Natural killer cell (primary cell): ENCODE results near the gene OSBPL6. TPM values are rescaled to one million over a fixed set of nuclear protein-coding genes. Genes with fewer than 3 reads are reported as not detected.

Source experiments
- ATAC-seq, 3 donors: fragments of 150-1000 bp in 2 of 3; fragments of 200-7000 bp in 1 of 3; cut with Tn5 transposase; 1 replicate in 1 of 3; 2 replicates in 2 of 3; pipeline ENCODE4 v1.10.0; 2021; ENCODE audit warnings: mild to moderate bottlenecking in 2 of 3, moderate library complexity in 2 of 3
- DNase-seq, 2 donors: peaks; one replicate each; pipeline versions ENCODE4 v3.0.0 to v3.0.0-alpha.2; 2013 to 2021; ENCODE audit warnings: mixed read lengths in 1 of 2
- H3K27ac ChIP-seq: one replicate; pipeline ENCODE4 v1.5.1; 2013; ENCODE audit warnings: mild to moderate bottlenecking, low read length
- H3K27me3 ChIP-seq: one replicate; pipeline ENCODE4 v1.6.1; 2013; ENCODE audit warnings: low read length; ENCODE audit not compliant: control insufficient read depth, insufficient read depth
- H3K36me3 ChIP-seq: one replicate; pipeline ENCODE4 v1.6.1; 2013; ENCODE audit warnings: low read length; ENCODE audit not compliant: control insufficient read depth, insufficient read depth
- H3K4me1 ChIP-seq: one replicate; pipeline ENCODE4 v1.6.1; 2013; ENCODE audit warnings: low read length; ENCODE audit not compliant: control insufficient read depth, insufficient read depth
- H3K4me3 ChIP-seq: one replicate; pipeline ENCODE4 v1.5.1; 2013; ENCODE audit warnings: low read length
- H3K9me3 ChIP-seq: one replicate; pipeline ENCODE4 v1.6.1; 2013; ENCODE audit warnings: low read length; ENCODE audit not compliant: control insufficient read depth, insufficient read depth
- H3K27ac Mint-ChIP-seq, 2 donors: one replicate each; pipeline ENCODE4 v1.8.0; 2022; ENCODE audit warnings: mild to moderate bottlenecking in 2 of 2, mixed read lengths in 2 of 2, moderate library complexity in 1 of 2
- H3K27me3 Mint-ChIP-seq, 2 donors: one replicate each; pipeline ENCODE4 v1.8.0; 2022; ENCODE audit warnings: low read depth in 2 of 2, mixed read lengths in 2 of 2
- H3K36me3 Mint-ChIP-seq: one replicate; pipeline ENCODE4 v1.8.0; 2022; ENCODE audit warnings: mixed read lengths
- H3K4me1 Mint-ChIP-seq, 2 donors: one replicate each; pipeline ENCODE4 v1.8.0; 2022; ENCODE audit warnings: mixed read lengths in 2 of 2
- H3K4me3 Mint-ChIP-seq: one replicate; pipeline ENCODE4 v1.8.0; 2022; ENCODE audit warnings: mild to moderate bottlenecking, moderate library complexity, mixed read lengths
- H3K9me3 Mint-ChIP-seq, 2 donors: one replicate each; pipeline ENCODE4 v1.8.0; 2022; ENCODE audit warnings: mixed read lengths in 2 of 2
- CTCF ChIP-seq: fragments of 200-600 bp; IDR thresholded peaks from one replicate; pipeline ENCODE4 v1.8.0; 2022; ENCODE audit warnings: antibody characterized with exemption
- WGBS: methylation state at CpG from one replicate; pipeline ENCODE4 v1.1.7; 2013; ENCODE audit warnings: missing lambda C conversion rate; ENCODE audit not compliant: insufficient coverage; 5-methylcytosine and 5-hydroxymethylcytosine counted together
- intact Hi-C: fragments of 100-400 bp; cut with micrococcal nuclease; formaldehyde crosslinking; loops from one replicate; pipeline ENCODE4 v1.14.2; 2022
- total RNA-seq, 4 donors: library from RNA; stranded (reverse); fragments of 120-200 nt in 1 of 4; gene quantifications; one replicate each; pipeline versions ENCODE4 v1.2.3 to v1.2.4, GENCODE V29; 2013 to 2022

The OSBPL6 gene
- total RNA-seq, 3 donors from 2014 or later (not counting 1 experiment from before 2014, with no cell fraction given): not detected

DNA sequence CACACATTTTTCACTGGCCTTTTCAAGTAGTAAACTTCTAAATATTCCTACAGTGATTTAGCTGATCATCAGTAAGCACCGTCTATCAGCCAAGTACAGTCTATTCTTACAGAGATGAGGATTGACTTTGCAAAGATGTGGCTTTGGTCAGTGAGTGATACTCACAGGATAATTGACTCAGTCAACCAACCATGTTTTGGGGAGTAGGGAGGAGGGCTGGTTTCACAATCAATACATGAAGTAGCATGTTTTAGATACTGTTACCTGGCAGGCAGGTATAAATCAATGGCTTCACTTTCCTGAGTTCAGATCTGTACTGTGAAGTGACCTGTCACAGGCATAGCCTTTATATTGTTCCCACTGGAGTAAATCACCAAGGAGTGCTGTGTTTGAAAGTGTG lies 27.2 kb downstream of the OSBPL6 start:
- Histone ChIP-seq H3K27me3 (peaks cover 2% of the 10 kb centered on the region), H3K36me3 (no peaks in the 10 kb centered on the region), H3K9me3 (no peaks in the 10 kb centered on the region), H3K4me1 (no peaks in the 10 kb centered on the region), H3K4me3 (no peak overlapping the region), H3K27ac (no peak overlapping the region)
- no peak overlapping the region for H3K4me3 Mint-ChIP-seq
- no peak for TF ChIP-seq CTCF
- peaks cover 17 to 35% of the 10 kb centered on the region in 2 donors for H3K27me3 Mint-ChIP-seq
- H3K27ac Mint-ChIP-seq: no peak overlapping the region
- no peaks in the 10 kb centered on the region for H3K4me1 Mint-ChIP-seq
- intact Hi-C loops: no loop called here
- no CpG with 5 or more reads among the region's 1 CpG for WGBS
- no peak for ATAC-seq
- no peaks in the 10 kb centered on the region for H3K9me3 Mint-ChIP-seq
- H3K36me3 Mint-ChIP-seq: no peaks in the 10 kb centered on the region
- no peak for DNase-seq

DNA sequence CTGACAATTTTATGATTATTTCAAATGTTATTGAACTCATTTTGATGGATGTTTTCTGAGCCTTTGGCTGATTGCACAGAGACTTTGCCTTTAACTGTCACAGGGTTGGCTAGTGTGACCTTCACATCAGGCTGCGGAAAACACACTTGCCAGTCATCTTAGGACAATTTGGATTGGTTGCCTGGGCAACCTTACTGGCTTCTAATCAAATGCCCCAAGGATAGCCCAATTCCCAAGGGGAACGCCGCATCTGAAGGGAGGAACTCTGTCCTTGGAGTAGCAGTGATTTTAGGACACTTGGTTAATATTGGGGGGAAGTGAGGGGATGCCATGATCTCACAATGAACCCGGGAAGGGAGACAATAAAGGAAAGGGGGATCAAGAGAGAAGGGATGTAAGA lies 29.5 kb downstream of the OSBPL6 start:
- no peak overlapping the region for H3K27ac ChIP-seq
- H3K27me3 ChIP-seq: peaks cover 2% of the 10 kb centered on the region
- TF ChIP-seq CTCF: no peak
- H3K36me3 ChIP-seq: no peaks in the 10 kb centered on the region
- no peaks in the 10 kb centered on the region for H3K36me3 Mint-ChIP-seq
- no peaks in the 10 kb centered on the region for H3K4me1 ChIP-seq
- peaks cover 10 to 26% of the 10 kb centered on the region in 2 donors for H3K27me3 Mint-ChIP-seq
- no peaks in the 10 kb centered on the region for H3K4me1 Mint-ChIP-seq
- H3K9me3 Mint-ChIP-seq: no peaks in the 10 kb centered on the region
- H3K9me3 ChIP-seq: no peaks in the 10 kb centered on the region
- 82% methylated on average over 4 of the region's 4 CpGs for WGBS
- no peak overlapping the region for H3K4me3 Mint-ChIP-seq
- ATAC-seq (no peak), DNase-seq (no peak)
- H3K27ac Mint-ChIP-seq: no peak overlapping the region
- no peak overlapping the region for H3K4me3 ChIP-seq
- intact Hi-C loops: no loop called here

DNA sequence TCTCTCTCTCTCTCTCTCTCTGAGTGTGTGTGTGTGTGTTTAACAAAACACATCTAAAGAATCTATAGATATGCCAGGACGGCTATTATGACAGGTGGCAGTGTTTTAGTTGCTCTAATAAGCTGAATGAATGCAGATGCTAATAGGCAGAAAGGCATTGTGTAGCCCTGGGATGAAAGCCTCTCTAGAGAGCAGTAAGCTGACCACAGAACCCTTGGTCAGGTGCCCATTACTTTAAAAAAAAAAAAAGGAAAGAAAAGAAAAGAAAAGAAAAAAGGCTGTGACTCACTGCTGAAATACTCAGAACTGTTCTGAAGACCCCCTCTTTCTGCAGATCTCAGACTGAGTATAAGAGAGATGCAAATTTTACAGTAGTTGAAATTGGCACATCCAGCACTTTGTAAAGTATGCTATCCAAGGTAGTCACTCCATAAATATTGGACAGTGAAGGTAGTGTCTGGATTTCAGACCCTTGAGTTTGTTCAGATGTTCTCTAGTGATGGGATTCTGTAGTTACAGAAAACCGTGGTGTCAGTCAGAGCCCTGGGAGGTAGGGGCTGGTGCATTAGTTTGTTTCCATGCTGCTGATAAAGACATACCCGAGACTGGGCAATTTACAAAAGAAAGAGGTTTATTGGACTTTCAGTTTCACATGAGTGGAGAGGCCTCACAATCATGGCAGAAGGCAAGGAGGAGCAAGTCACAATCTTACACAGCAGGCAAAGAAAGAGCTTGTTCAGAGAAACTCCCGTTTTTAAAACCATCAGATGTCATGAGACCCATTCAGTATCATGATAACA lies 30.9 kb downstream of the OSBPL6 start:
- Mint-ChIP-seq H3K4me1 (no peaks in the 10 kb centered on the region), H3K27me3 (peaks cover 8 to 19% of the 10 kb centered on the region in 2 donors), H3K9me3 (no peaks in the 10 kb centered on the region), H3K4me3 (no peak overlapping the region), H3K27ac (no peak overlapping the region), H3K36me3 (no peaks in the 10 kb centered on the region)
- Histone ChIP-seq H3K27ac (no peak overlapping the region), H3K4me1 (no peaks in the 10 kb centered on the region), H3K4me3 (no peak overlapping the region), H3K9me3 (no peaks in the 10 kb centered on the region), H3K27me3 (no peaks in the 10 kb centered on the region), H3K36me3 (no peaks in the 10 kb centered on the region)
- intact Hi-C loops: no loop called here
- ATAC-seq: no peak
- WGBS: 66% methylated on average over 4 of the region's 4 CpGs
- TF ChIP-seq CTCF: no peak
- no peak for DNase-seq

GRCh38 chr2:178227187-178227586 lies 32.9 kb downstream of the OSBPL6 start:
- H3K4me1 ChIP-seq: no peaks in the 10 kb centered on the region
- WGBS: 69% methylated on average over 2 of the region's 2 CpGs
- H3K27me3 Mint-ChIP-seq: peaks cover 4 to 19% of the 10 kb centered on the region in 2 donors
- no peak overlapping the region for H3K4me3 ChIP-seq
- no peak for DNase-seq
- H3K9me3 Mint-ChIP-seq: no peaks in the 10 kb centered on the region
- no peaks in the 10 kb centered on the region for H3K9me3 ChIP-seq
- no peak for ATAC-seq
- intact Hi-C loops: no loop called here
- H3K36me3 ChIP-seq: no peaks in the 10 kb centered on the region
- no peaks in the 10 kb centered on the region for H3K27me3 ChIP-seq
- no peak overlapping the region for H3K27ac Mint-ChIP-seq
- H3K4me3 Mint-ChIP-seq: no peak overlapping the region
- no peak overlapping the region for H3K27ac ChIP-seq
- no peak for TF ChIP-seq CTCF
- no peaks in the 10 kb centered on the region for H3K36me3 Mint-ChIP-seq
- no peaks in the 10 kb centered on the region for H3K4me1 Mint-ChIP-seq
